ENCODE data around the gene IRAK2.

DNA sequence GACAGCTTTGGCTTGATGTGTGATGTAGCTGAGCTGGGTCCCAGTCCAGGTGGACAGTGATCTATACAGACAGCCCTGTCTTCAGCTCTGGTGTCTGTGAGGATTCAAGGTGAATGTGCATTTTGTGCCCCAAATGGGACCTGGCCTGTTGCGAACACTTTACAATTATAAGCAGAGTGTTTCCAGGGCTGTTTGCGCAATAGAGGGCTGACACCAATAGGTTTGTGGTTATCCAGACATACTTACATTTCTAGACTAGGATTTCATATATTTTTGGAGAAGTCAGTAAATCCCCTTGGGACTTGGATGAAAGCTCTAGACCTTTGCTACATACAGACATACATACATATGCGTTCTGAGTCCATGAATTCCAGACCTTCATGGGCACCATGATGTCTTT, 79.3 kb downstream of the IRAK2 start:
- TF ChIP-seq MAZ (IDR thresholded peaks at IDR 0.05; ENCODE audit: borderline replicate concordance, low read depth, low read length) (no peak), SMC3 (IDR thresholded peaks at IDR 0.05) (no peak), ZC3H11A (IDR thresholded peaks at IDR 0.05) (no peak), POLR2A (IDR thresholded peaks at IDR 0.05; ENCODE audit: low read length) (no peak), PBX3 (IDR thresholded peaks at IDR 0.05) (no peak), RAD21 (conservative IDR thresholded peaks at IDR 0.05 in 1 of 2, IDR thresholded peaks at IDR 0.05 in 1 of 2) (no peak), KDM1A (IDR thresholded peaks at IDR 0.05; ENCODE audit: low read depth) (no peak)
- TF ChIP-seq, protein P1, sequence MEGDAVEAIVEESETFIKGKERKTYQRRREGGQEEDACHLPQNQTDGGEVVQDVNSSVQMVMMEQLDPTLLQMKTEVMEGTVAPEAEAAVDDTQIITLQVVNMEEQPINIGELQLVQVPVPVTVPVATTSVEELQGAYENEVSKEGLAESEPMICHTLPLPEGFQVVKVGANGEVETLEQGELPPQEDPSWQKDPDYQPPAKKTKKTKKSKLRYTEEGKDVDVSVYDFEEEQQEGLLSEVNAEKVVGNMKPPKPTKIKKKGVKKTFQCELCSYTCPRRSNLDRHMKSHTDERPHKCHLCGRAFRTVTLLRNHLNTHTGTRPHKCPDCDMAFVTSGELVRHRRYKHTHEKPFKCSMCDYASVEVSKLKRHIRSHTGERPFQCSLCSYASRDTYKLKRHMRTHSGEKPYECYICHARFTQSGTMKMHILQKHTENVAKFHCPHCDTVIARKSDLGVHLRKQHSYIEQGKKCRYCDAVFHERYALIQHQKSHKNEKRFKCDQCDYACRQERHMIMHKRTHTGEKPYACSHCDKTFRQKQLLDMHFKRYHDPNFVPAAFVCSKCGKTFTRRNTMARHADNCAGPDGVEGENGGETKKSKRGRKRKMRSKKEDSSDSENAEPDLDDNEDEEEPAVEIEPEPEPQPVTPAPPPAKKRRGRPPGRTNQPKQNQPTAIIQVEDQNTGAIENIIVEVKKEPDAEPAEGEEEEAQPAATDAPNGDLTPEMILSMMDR (IDR thresholded peaks at IDR 0.05) = no peak
- TF ChIP-seq, protein P2, sequence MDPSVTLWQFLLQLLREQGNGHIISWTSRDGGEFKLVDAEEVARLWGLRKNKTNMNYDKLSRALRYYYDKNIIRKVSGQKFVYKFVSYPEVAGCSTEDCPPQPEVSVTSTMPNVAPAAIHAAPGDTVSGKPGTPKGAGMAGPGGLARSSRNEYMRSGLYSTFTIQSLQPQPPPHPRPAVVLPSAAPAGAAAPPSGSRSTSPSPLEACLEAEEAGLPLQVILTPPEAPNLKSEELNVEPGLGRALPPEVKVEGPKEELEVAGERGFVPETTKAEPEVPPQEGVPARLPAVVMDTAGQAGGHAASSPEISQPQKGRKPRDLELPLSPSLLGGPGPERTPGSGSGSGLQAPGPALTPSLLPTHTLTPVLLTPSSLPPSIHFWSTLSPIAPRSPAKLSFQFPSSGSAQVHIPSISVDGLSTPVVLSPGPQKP (IDR thresholded peaks at IDR 0.05; ENCODE audit: low read depth, low read length) = no peak
- TF ChIP-seq, protein P3, sequence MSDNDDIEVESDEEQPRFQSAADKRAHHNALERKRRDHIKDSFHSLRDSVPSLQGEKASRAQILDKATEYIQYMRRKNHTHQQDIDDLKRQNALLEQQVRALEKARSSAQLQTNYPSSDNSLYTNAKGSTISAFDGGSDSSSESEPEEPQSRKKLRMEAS (IDR thresholded peaks at IDR 0.05) = no peak

Data from A549 (cell line).